Thyroid gland (tissue), 4 donors: ENCODE data around the gene SLC13A3.

Experiments
- CTCF ChIP-seq, 6 experiments: fragments of 200-600 bp in 3 of 6; fragments of 450-650 bp in 3 of 6; sonication (generic) in 3 of 6; IDR thresholded peaks; one replicate each; pipeline ENCODE4 v1.5.1; 2016 to 2019; ENCODE audit warnings: antibody characterized with exemption in 6 of 6, mild to moderate bottlenecking in 2 of 6, inconsistent platforms in 1 of 6, moderate library complexity in 1 of 6
- POLR2A ChIP-seq, 2 donors: fragments of 450-650 bp; IDR thresholded peaks; one replicate each; pipeline ENCODE4 v1.6.1; 2017; ENCODE audit warnings: antibody characterized with exemption in 2 of 2, mild to moderate bottlenecking in 2 of 2, moderate library complexity in 1 of 2

DNA sequence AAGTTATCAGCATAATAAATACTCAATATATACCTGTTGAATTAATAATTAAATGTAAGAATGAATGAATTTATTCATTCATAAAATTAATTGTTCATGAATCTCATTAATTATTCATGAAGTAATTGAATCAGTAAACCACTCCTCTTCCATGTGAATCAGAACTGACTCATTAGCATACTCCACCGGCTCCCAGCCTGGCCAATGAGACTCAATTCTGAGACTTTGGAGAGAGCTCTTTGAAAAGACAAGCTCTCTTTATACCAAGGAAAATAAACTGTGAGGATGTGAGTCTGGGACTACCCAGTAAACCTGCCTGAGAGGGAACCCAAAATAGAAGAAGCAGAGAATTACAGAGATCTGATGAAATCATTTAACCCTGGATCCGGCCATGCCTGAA, 49.8 kb upstream of the SLC13A3 start:
- TF ChIP-seq CTCF (IDR thresholded peaks at IDR 0.05) (no peak), POLR2A (IDR thresholded peaks at IDR 0.05) (no peak)
